Measurements from ENCODE around the gene CNTLN.

DNA sequence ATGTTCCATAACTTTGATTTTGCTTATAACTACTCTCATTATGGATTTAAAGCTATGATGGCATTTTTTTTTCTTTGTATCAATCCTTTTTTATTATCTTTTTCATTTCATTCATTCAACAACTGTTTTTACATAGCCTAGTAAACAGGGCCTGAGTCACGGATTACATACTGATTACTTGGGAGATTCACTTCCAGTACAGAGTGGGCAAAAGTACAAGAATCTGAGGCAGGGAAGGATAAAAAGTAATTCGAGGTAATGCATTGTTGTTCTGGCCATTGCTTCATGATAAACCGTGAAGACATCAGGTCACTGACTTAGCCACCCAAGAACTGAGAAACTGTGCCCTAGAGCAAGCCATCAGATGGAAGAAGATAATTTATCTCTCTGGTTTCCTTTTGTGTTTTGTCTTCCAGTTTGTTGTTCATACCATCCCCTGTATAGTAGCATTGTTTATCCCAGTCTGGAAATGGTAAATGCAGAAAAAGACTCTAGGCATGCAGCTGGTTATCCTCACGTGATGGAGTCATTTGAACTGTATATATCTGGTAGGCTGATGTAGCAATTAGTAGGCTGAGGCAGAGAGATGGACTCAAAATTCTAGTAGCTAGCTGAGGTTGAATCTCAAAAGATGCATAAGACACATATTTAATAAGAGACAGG is 145.6 kb downstream of the CNTLN start:
- no peak for TF ChIP-seq NFIC (IDR thresholded peaks at IDR 0.05)
- no peak for TF ChIP-seq FOXM1 (IDR thresholded peaks at IDR 0.05; ENCODE audit: borderline replicate concordance, low read depth)
- no peak for TF ChIP-seq EP300 (IDR thresholded peaks at IDR 0.05; ENCODE audit: borderline replicate concordance)
- TF ChIP-seq MAX (IDR thresholded peaks at IDR 0.05) = no peak
- TF ChIP-seq, protein P1, sequence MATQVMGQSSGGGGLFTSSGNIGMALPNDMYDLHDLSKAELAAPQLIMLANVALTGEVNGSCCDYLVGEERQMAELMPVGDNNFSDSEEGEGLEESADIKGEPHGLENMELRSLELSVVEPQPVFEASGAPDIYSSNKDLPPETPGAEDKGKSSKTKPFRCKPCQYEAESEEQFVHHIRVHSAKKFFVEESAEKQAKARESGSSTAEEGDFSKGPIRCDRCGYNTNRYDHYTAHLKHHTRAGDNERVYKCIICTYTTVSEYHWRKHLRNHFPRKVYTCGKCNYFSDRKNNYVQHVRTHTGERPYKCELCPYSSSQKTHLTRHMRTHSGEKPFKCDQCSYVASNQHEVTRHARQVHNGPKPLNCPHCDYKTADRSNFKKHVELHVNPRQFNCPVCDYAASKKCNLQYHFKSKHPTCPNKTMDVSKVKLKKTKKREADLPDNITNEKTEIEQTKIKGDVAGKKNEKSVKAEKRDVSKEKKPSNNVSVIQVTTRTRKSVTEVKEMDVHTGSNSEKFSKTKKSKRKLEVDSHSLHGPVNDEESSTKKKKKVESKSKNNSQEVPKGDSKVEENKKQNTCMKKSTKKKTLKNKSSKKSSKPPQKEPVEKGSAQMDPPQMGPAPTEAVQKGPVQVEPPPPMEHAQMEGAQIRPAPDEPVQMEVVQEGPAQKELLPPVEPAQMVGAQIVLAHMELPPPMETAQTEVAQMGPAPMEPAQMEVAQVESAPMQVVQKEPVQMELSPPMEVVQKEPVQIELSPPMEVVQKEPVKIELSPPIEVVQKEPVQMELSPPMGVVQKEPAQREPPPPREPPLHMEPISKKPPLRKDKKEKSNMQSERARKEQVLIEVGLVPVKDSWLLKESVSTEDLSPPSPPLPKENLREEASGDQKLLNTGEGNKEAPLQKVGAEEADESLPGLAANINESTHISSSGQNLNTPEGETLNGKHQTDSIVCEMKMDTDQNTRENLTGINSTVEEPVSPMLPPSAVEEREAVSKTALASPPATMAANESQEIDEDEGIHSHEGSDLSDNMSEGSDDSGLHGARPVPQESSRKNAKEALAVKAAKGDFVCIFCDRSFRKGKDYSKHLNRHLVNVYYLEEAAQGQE (IDR thresholded peaks at IDR 0.05; ENCODE audit: low read depth) = no peak
- no peak for TF ChIP-seq TEAD4 (IDR thresholded peaks at IDR 0.05)
- no peak for TF ChIP-seq EGR1 (IDR thresholded peaks at IDR 0.05)
- no peak for TF ChIP-seq CREB1 (IDR thresholded peaks at IDR 0.05; ENCODE audit: low read depth)

Measured in Ishikawa (cell line).